ENCODE measurements around the gene TSEN34. TPM values are rescaled to one million over a fixed set of nuclear protein-coding genes. Genes with fewer than 3 reads are reported as not detected.
A peak's percentile ranks its signal among the peaks of the same experiment; 100 is the strongest.
"Not testable (repeated sequence)": the region's sequence is repeated elsewhere in the genome, so short reads cannot be mapped to it uniquely, and the experiment has no call there.

TSEN34 gene
- total RNA-seq, 1 donor from 2014 or later = 29.7 TPM

DNA sequence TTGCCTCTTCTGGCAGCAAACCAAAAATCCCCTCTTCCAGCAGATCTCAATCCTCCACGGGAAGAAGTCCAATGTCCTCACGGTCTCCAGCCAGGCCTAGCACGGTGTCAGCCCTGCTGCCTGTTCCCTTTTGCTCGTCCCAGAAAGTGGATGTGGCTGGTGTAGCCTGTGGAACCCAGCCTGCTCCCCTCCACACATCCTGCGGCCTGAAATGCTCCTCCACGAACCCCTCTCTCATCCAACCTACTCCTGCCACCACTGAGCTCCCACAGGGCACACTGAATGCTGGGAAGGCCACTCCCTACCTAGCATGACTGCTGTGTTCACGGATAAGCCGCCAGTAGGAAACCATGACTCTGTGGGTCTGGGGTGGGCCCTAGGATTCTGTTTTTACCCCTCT, 4.8 kb upstream of the TSEN34 start:
- Histone ChIP-seq H3K9me3 (ENCODE audit: control insufficient read depth in 3 of 3, low read length in 3 of 3) (no peaks in the 10 kb centered on the region), H3K27me3 (ENCODE audit: control insufficient read depth in 3 of 3, insufficient read depth in 3 of 3, low read length in 3 of 3) (no peaks in the 10 kb centered on the region), H3K9ac (ENCODE audit: low read depth in 1 of 3, low read length in 3 of 3) (no peak overlapping the region), H3K4me3 (ENCODE audit: low read length in 3 of 3) (no peak overlapping the region), H3K4me1 (ENCODE audit: control insufficient read depth in 3 of 3, insufficient read depth in 3 of 3, low read length in 3 of 3) (peaks cover 7 to 14% (median 9%) of the 10 kb centered on the region in 3 donors), H3K36me3 (ENCODE audit: control insufficient read depth in 3 of 3, insufficient read depth in 3 of 3, low read length in 3 of 3) (peaks cover 0 to 8% (median 3%) of the 10 kb centered on the region in 3 donors), H3K27ac (ENCODE audit: low read depth, low read length) (no peak overlapping the region)

DNA sequence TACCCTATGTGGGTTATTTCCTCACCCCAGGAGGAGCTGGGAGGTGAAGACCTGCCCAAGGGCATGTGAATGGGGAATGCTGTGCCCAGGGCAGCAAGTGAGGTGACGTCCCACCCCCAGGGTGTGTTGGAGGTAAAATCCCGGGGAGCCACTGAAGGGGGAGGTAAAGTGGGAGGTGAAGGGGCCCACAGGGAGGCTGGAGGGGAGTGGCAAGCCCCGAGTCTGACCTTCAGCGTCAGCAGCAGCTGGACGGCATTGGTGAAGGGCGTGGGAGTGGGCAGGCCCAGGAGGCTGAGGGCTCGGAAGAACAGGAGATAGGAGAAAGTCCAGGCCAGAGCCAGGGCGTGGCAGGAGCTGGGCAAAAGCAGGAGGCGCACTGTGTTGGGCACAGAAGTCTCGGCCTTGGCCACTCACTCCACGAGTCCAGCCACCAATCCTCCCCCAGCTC, 4.2 kb upstream of the TSEN34 start:
- Histone ChIP-seq H3K9me3 (ENCODE audit: control insufficient read depth in 3 of 3, low read length in 3 of 3) (no peaks in the 10 kb centered on the region), H3K9ac (ENCODE audit: low read depth in 1 of 3, low read length in 3 of 3) (peak overlapping the region in 1 of 3 donors; percentile 19), H3K27me3 (ENCODE audit: control insufficient read depth in 3 of 3, insufficient read depth in 3 of 3, low read length in 3 of 3) (no peaks in the 10 kb centered on the region), H3K27ac (ENCODE audit: low read depth, low read length) (no peak overlapping the region), H3K4me3 (ENCODE audit: low read length in 3 of 3) (no peak overlapping the region), H3K4me1 (ENCODE audit: control insufficient read depth in 3 of 3, insufficient read depth in 3 of 3, low read length in 3 of 3) (peaks cover 13 to 20% (median 15%) of the 10 kb centered on the region in 3 donors), H3K36me3 (ENCODE audit: control insufficient read depth in 3 of 3, insufficient read depth in 3 of 3, low read length in 3 of 3) (peaks cover 0 to 10% (median 4%) of the 10 kb centered on the region in 3 donors)

DNA sequence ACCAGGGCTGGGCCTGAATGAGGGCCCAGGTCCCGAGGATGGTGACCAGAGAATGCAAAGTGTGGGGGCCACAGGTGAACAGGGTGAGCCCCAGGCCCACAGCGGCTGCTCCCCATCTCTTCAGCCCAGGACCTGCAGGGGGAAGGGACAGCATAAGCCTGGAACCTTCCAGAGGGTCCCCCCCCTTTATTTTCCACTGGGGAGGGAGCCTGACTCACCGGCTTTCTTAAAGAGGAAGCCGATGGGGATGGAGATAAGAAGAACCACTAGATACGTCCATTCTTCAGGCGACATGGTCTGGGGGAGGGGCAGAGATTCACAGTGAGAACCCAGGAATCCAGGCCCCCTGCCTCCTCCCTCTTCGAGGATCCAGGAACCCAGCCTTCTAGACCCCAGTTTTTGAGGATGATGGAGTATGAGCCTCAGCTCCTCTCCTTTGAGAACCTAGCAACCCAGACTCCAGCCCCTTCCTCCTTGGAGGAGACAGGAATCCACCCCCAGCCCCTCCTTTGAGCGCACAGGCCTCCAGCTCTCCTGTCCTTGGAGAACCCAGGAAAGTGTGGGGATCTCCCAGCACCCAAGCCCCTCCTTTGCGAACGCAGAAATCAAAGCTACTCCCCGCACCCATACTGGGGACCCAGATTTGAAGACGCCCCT, 2.8 kb upstream of the TSEN34 start:
- no peaks in the 10 kb centered on the region for H3K27me3 ChIP-seq (ENCODE audit: control insufficient read depth in 3 of 3, insufficient read depth in 3 of 3, low read length in 3 of 3)
- H3K9ac ChIP-seq (ENCODE audit: low read depth in 1 of 3, low read length in 3 of 3) = peak overlapping the region; percentile 82 to 97 (median 93)
- peak overlapping the region; percentile 60 to 95 (median 93) for H3K4me3 ChIP-seq (ENCODE audit: low read length in 3 of 3)
- H3K27ac ChIP-seq (ENCODE audit: low read depth, low read length) = peak overlapping the region; percentile 100
- H3K36me3 ChIP-seq (ENCODE audit: control insufficient read depth in 3 of 3, insufficient read depth in 3 of 3, low read length in 3 of 3) = peaks cover 9 to 15% (median 11%) of the 10 kb centered on the region in 3 donors
- peaks cover 16 to 24% (median 18%) of the 10 kb centered on the region in 3 donors for H3K4me1 ChIP-seq (ENCODE audit: control insufficient read depth in 3 of 3, insufficient read depth in 3 of 3, low read length in 3 of 3)
- H3K9me3 ChIP-seq (ENCODE audit: control insufficient read depth in 3 of 3, low read length in 3 of 3) = no peaks in the 10 kb centered on the region

DNA sequence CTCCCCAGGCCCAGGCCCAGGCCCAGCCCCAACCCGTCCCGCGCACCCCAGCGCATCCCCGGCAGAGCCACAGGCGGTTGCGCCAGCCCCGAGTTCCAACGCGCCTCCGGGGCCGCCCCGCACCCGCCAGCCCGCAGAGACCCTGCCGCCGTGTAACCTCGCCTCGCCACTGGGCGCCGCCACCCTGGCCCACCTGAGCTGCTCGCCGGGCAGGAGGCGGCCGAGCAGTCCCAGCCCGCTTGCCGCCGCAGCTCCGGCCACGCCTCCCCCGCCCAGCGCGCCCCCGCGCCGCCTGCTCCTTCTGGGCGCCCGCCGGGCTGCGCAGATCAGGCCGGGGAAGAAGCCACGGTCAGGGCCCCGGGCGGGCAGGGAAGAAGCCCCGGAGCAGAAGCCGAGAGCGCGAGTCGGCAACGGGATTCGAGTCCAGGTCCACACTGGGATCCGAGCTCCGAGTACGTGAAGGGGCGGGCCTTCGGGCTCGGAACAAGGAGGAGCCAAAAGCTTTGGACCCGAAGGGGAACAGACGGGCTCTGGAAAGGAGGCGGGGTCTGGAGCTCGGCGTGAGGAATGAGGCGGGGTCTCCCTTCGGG, 1.9 kb upstream of the TSEN34 start, which contains the start of gene MBOAT7:
Gene MBOAT7 (minus strand): TSS at position 436 of the 590 bp plus-strand sequence. CDS start 1,072 bp downstream, outside the sequence.
- Histone ChIP-seq H3K27ac (ENCODE audit: low read depth, low read length) (peak within 1 kb of the TSS; percentile 100), H3K27me3 (ENCODE audit: control insufficient read depth in 3 of 3, insufficient read depth in 3 of 3, low read length in 3 of 3) (no peaks in the 10 kb centered on the region), H3K9me3 (ENCODE audit: control insufficient read depth in 3 of 3, low read length in 3 of 3) (no peaks in the 10 kb centered on the region), H3K4me1 (ENCODE audit: control insufficient read depth in 3 of 3, insufficient read depth in 3 of 3, low read length in 3 of 3) (peaks cover 16 to 24% (median 18%) of the 10 kb centered on the region in 3 donors), H3K9ac (ENCODE audit: low read depth in 1 of 3, low read length in 3 of 3) (peak within 1 kb of the TSS; percentile 93 to 97 (median 97)), H3K36me3 (ENCODE audit: control insufficient read depth in 3 of 3, insufficient read depth in 3 of 3, low read length in 3 of 3) (peaks cover 10 to 18% (median 13%) of the 10 kb centered on the region in 3 donors), H3K4me3 (ENCODE audit: low read length in 3 of 3) (peak within 1 kb of the TSS; percentile 85 to 95 (median 93))

DNA sequence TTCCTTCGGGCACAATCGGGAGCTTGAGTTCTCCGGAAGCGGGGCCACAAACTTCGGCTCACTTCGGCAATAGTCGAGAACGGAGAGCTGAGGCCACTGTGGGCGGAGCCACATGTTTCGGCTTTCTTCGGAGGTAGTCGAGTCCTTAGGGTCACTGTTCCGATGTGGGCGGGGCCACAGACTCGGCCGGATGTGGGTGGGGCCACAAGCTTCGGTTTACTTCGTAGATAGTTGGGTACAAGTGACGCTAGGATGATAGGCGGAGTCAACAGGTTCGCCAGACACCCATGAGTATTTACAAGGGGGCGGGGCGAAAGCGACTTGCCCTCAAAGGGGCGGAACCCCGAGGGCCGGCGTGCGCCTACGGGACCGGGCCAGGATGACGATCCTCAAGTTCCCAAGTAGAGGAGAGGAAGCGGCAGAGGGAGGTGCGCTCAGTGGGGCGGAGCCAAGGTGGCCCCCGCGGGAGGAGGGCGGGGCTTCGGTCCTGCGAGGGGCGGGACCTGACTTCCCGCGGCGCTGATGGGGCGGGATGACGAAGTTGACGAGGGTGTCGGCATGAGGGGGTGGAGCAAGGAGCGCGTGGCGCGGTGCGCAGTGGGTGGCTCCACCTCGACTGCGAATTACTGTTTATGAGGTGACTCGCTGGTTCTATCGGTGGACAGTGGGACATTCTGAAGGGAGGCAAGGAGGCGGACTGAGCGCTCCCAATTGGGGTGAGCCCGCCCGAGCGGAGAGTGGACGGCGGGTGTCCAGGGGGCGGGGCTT, 1.2 kb upstream of the TSEN34 start:
- Histone ChIP-seq H3K4me3 (ENCODE audit: low read length in 3 of 3) (peak overlapping the region; percentile 85 to 95 (median 93)), H3K4me1 (ENCODE audit: control insufficient read depth in 3 of 3, insufficient read depth in 3 of 3, low read length in 3 of 3) (peaks cover 16 to 24% (median 18%) of the 10 kb centered on the region in 3 donors), H3K27me3 (ENCODE audit: control insufficient read depth in 3 of 3, insufficient read depth in 3 of 3, low read length in 3 of 3) (no peaks in the 10 kb centered on the region), H3K9me3 (ENCODE audit: control insufficient read depth in 3 of 3, low read length in 3 of 3) (no peaks in the 10 kb centered on the region), H3K9ac (ENCODE audit: low read depth in 1 of 3, low read length in 3 of 3) (peak overlapping the region; percentile 93 to 97 (median 97)), H3K27ac (ENCODE audit: low read depth, low read length) (peak overlapping the region; percentile 100), H3K36me3 (ENCODE audit: control insufficient read depth in 3 of 3, insufficient read depth in 3 of 3, low read length in 3 of 3) (peaks cover 10 to 18% (median 13%) of the 10 kb centered on the region in 3 donors)

DNA sequence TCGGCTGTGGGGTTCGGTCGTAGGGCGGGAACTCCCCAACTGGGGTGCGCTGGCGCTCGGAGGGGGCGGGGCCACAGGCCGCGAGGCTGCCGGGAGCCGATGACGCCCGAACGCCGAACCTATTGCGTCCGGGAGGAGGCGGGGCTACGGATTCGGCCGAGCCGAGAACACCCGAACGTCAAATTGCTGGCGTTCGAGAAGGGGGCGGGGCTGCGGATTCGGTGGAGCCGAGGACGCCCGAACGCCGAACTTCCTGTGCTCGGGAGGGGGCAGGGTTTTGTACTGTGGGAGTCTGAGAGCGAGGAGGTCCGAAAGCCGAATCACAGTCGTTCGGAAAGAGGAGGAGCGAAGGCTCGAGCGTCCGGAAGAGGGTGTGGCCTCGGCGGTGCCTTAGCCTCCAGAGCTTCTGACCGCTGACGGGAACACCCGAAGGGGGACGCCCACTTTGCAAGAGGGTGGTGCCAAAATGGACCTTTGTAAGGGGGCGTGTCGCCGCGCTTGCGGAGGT, 551 bp upstream of the TSEN34 start:
- Histone ChIP-seq H3K9ac (ENCODE audit: low read depth in 1 of 3, low read length in 3 of 3) (peak overlapping the region; percentile 93 to 97 (median 97)), H3K36me3 (ENCODE audit: control insufficient read depth in 3 of 3, insufficient read depth in 3 of 3, low read length in 3 of 3) (peaks cover 10 to 22% (median 13%) of the 10 kb centered on the region in 3 donors), H3K27ac (ENCODE audit: low read depth, low read length) (peak overlapping the region; percentile 100), H3K4me3 (ENCODE audit: low read length in 3 of 3) (peak overlapping the region; percentile 88 to 95 (median 93)), H3K9me3 (ENCODE audit: control insufficient read depth in 3 of 3, low read length in 3 of 3) (no peaks in the 10 kb centered on the region), H3K4me1 (ENCODE audit: control insufficient read depth in 3 of 3, insufficient read depth in 3 of 3, low read length in 3 of 3) (peaks cover 16 to 24% (median 18%) of the 10 kb centered on the region in 3 donors), H3K27me3 (ENCODE audit: control insufficient read depth in 3 of 3, insufficient read depth in 3 of 3, low read length in 3 of 3) (no peaks in the 10 kb centered on the region)

DNA sequence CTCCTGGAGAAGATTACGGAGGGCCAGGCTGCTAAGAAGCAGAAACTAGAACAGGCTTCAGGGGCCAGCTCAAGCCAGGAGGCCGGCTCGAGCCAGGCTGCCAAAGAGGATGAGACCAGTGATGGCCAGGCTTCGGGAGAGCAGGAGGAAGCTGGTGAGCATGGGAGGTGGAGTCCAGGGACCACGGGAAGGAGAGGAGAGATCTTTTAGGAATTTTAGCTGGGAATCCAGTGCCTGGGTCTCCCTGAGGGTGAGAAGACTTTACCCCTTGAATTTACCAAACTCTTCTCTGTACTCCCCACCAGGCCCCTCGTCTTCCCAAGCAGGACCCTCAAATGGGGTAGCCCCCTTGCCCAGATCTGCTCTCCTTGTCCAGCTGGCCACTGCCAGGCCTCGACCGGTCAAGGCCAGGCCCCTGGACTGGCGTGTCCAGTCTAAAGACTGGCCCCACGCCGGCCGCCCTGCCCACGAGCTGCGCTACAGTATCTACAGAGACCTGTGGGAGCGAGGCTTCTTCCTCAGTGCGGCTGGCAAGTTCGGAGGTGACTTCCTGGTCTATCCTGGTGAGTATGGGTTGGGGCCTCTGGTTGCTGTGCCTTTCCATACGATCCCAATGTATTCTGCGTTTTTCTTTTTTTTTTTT, 824 bp downstream of the TSEN34 start:
- no peaks in the 10 kb centered on the region for H3K27me3 ChIP-seq (ENCODE audit: control insufficient read depth in 3 of 3, insufficient read depth in 3 of 3, low read length in 3 of 3)
- H3K36me3 ChIP-seq (ENCODE audit: control insufficient read depth in 3 of 3, insufficient read depth in 3 of 3, low read length in 3 of 3) = peaks cover 10 to 21% (median 13%) of the 10 kb centered on the region in 3 donors
- H3K9me3 ChIP-seq (ENCODE audit: control insufficient read depth in 3 of 3, low read length in 3 of 3) = no peaks in the 10 kb centered on the region
- peaks cover 16 to 24% (median 18%) of the 10 kb centered on the region in 3 donors for H3K4me1 ChIP-seq (ENCODE audit: control insufficient read depth in 3 of 3, insufficient read depth in 3 of 3, low read length in 3 of 3)
- H3K9ac ChIP-seq (ENCODE audit: low read depth in 1 of 3, low read length in 3 of 3) = peak overlapping the region; percentile 93 to 97 (median 97)
- peak overlapping the region; percentile 88 to 95 (median 93) for H3K4me3 ChIP-seq (ENCODE audit: low read length in 3 of 3)
- H3K27ac ChIP-seq (ENCODE audit: low read depth, low read length) = peak overlapping the region; percentile 100

DNA sequence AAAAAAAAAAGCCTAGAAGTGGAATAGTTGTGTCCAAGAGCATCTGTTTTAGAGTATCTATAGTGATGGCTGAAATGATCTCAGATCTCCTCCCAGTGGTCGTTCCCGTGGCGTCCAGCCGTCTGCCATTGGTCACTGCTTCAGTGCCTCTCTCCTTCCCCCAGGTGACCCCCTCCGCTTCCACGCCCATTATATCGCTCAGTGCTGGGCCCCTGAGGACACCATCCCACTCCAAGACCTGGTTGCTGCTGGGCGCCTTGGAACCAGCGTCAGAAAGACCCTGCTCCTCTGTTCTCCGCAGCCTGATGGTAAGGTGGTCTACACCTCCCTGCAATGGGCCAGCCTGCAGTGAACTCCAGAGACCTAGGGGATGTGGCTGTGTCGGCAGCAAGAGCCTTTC, 1.9 kb downstream of the TSEN34 start:
- no peaks in the 10 kb centered on the region for H3K9me3 ChIP-seq (ENCODE audit: control insufficient read depth in 3 of 3, low read length in 3 of 3)
- no peak overlapping the region for H3K4me3 ChIP-seq (ENCODE audit: low read length in 3 of 3)
- H3K36me3 ChIP-seq (ENCODE audit: control insufficient read depth in 3 of 3, insufficient read depth in 3 of 3, low read length in 3 of 3) = peaks cover 10 to 18% (median 13%) of the 10 kb centered on the region in 3 donors
- no peak overlapping the region for H3K27ac ChIP-seq (ENCODE audit: low read depth, low read length)
- H3K27me3 ChIP-seq (ENCODE audit: control insufficient read depth in 3 of 3, insufficient read depth in 3 of 3, low read length in 3 of 3) = no peaks in the 10 kb centered on the region
- no peak overlapping the region for H3K9ac ChIP-seq (ENCODE audit: low read depth in 1 of 3, low read length in 3 of 3)
- H3K4me1 ChIP-seq (ENCODE audit: control insufficient read depth in 3 of 3, insufficient read depth in 3 of 3, low read length in 3 of 3) = peaks cover 16 to 23% (median 18%) of the 10 kb centered on the region in 3 donors

DNA sequence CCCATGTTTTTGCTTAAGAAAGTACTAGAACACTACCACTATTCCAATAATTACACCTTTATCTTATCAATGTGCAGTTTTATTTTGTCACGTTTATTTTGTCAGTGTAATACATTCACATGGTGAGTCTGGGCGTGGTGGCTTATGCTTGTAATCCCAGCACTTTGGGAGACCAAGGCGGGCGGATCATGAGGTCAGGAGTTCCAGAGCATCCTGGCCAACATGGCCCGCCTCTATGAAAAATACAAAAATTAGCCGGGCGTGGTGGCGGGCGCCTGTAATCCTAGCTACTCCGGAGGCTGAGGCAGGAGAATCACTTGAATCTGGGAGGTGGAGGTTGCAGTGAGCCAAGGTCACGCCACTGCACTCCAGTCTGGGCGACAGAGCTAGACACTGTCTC, 3.4 kb downstream of the TSEN34 start:
- H3K9me3 ChIP-seq (ENCODE audit: control insufficient read depth in 3 of 3, low read length in 3 of 3); H3K9ac ChIP-seq (ENCODE audit: low read depth in 1 of 3, low read length in 3 of 3); H3K4me3 ChIP-seq (ENCODE audit: low read length in 3 of 3); H3K27me3 ChIP-seq (ENCODE audit: control insufficient read depth in 3 of 3, insufficient read depth in 3 of 3, low read length in 3 of 3); H3K27ac ChIP-seq (ENCODE audit: low read depth, low read length): not testable (repeated sequence)
- Histone ChIP-seq H3K36me3 (ENCODE audit: control insufficient read depth in 3 of 3, insufficient read depth in 3 of 3, low read length in 3 of 3) (peaks cover 10 to 18% (median 13%) of the 10 kb centered on the region in 3 donors), H3K4me1 (ENCODE audit: control insufficient read depth in 3 of 3, insufficient read depth in 3 of 3, low read length in 3 of 3) (peaks cover 10 to 12% (median 11%) of the 10 kb centered on the region in 3 donors)
